ENCODE data around the gene MCTP1.
"Not testable (repeated sequence)": the region's sequence is repeated elsewhere in the genome, so short reads cannot be mapped to it uniquely, and the experiment has no call there.

DNA sequence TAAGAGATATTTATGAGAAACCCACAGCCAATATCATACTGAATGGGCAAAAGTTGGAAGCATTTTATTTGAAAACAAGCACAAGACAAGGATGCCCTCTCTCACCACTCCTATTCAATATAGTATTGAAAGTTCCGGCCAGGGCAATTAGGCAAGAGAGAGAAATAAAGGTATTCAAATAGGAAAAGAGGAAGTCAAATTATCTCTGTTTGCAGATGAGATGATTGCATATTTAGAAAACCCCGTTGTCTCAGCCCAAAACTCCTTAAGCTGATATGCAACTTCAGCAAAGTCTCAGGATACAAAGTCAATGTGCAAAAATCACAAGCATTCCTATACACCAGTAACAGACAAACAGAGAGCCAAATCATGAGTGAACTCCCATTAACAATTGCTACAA, 325.6 kb downstream of the MCTP1 start:
- TF ChIP-seq RAD21 (IDR thresholded peaks at IDR 0.05; ENCODE audit: insufficient read depth, low read depth, low read length); EP300 (IDR thresholded peaks at IDR 0.05; ENCODE audit: borderline replicate concordance in 1 of 2, control insufficient read depth in 1 of 2, low read depth in 2 of 2, low read length in 2 of 2); TARDBP (IDR thresholded peaks at IDR 0.05; ENCODE audit: borderline replicate concordance): not testable (repeated sequence)

Measured in GM12878 (cell line).